DOHH2 (cell line): ENCODE results near the gene MRPL27.

Source experiments
- H3F3A ChIP-seq: fragments of 200-600 bp; sonication (generic), shearing (Covaris generic); 2 replicates; pipeline ENCODE4 v1.6.0; 2016; ENCODE audit warnings: antibody characterized with exemption, mild to moderate bottlenecking; ENCODE audit not compliant: control insufficient read depth, insufficient read depth
- H3K27ac ChIP-seq: fragments of 200-600 bp; sonication (generic); 2 replicates; pipeline ENCODE4 v1.5.1; 2014; ENCODE audit warnings: low read depth, mild to moderate bottlenecking, low read length, moderate library complexity
- H3K27me3 ChIP-seq: fragments of 200-600 bp; sonication (generic); 2 replicates; pipeline ENCODE4 v1.6.1; 2014; ENCODE audit warnings: mild to moderate bottlenecking, low read length, mixed read lengths; ENCODE audit not compliant: control insufficient read depth
- H3K36me3 ChIP-seq: fragments of 200-600 bp; sonication (generic); 2 replicates; pipeline ENCODE4 v1.6.1; 2014; ENCODE audit warnings: mild to moderate bottlenecking, low read length, moderate library complexity, mixed read lengths; ENCODE audit not compliant: control insufficient read depth
- H3K4me1 ChIP-seq: fragments of 200-600 bp; sonication (generic); 2 replicates; pipeline ENCODE4 v1.6.1; 2014; ENCODE audit warnings: mild to moderate bottlenecking, low read length, mixed read lengths; ENCODE audit not compliant: control insufficient read depth
- H3K4me2 ChIP-seq: fragments of 200-600 bp; sonication (generic); 2 replicates; pipeline ENCODE4 v1.6.0; 2014; ENCODE audit warnings: mild to moderate bottlenecking, low read length, moderate library complexity
- H3K4me3 ChIP-seq: fragments of 200-600 bp; sonication (generic); 2 replicates; pipeline ENCODE4 v1.5.1; 2014; ENCODE audit warnings: mild to moderate bottlenecking, low read length, mixed read lengths
- H3K79me2 ChIP-seq: fragments of 200-600 bp; sonication (generic); 2 replicates; pipeline ENCODE4 v1.6.1; 2014; ENCODE audit warnings: mild to moderate bottlenecking, low read length, mixed read lengths; ENCODE audit not compliant: control insufficient read depth
- H3K9me2 ChIP-seq: fragments of 200-600 bp; sonication (generic); replicated peaks from 2 replicates; pipeline ENCODE4 v1.6.1; 2014; ENCODE audit warnings: mild to moderate bottlenecking, low read length, mixed read lengths; ENCODE audit not compliant: control insufficient read depth
- H3K9me3 ChIP-seq: fragments of 200-600 bp; sonication (generic); 2 replicates; pipeline ENCODE4 v1.6.1; 2014; ENCODE audit warnings: antibody characterized with exemption, low read length, mixed read lengths; ENCODE audit not compliant: control insufficient read depth, insufficient read depth
- H4K20me1 ChIP-seq: fragments of 200-600 bp; sonication (generic); 2 replicates; pipeline ENCODE4 v1.6.0; 2014; ENCODE audit warnings: low read depth, mild to moderate bottlenecking, antibody characterized with exemption, low read length, moderate library complexity; ENCODE audit not compliant: control insufficient read depth, insufficient read depth
- EZH2phosphoT487 ChIP-seq: fragments of 200-600 bp; sonication (generic); IDR thresholded peaks from 2 replicates; pipeline ENCODE4 v1.6.1; 2017; ENCODE audit warnings: borderline replicate concordance, mild to moderate bottlenecking, antibody characterized with exemption, low read length, moderate library complexity, mixed read lengths
- TF ChIP-seq, protein P1 (sequence below): fragments of 200-600 bp; sonication (generic); IDR thresholded peaks from one replicate; pipeline ENCODE4 v1.5.1; 2014; ENCODE audit warnings: antibody characterized with exemption, mild to moderate bottlenecking, low read depth, low read length; ENCODE audit not compliant: poor library complexity, severe bottlenecking

MRPL27 gene

GRCh38 chr17:50329716-50330115, 43.3 kb downstream of the MRPL27 start:
- no peaks in the 10 kb centered on the region for H3K9me3 ChIP-seq
- H3K4me2 ChIP-seq = no peak overlapping the region
- no peak overlapping the region for H3K4me3 ChIP-seq
- H3K27me3 ChIP-seq = peaks cover 12% of the 10 kb centered on the region
- no peak overlapping the region for H3K27ac ChIP-seq
- peaks cover 2% of the 10 kb centered on the region; the same call in 1 of the 2 replicates for H3K4me1 ChIP-seq
- no peak for TF ChIP-seq EZH2phosphoT487
- TF ChIP-seq, protein P1, sequence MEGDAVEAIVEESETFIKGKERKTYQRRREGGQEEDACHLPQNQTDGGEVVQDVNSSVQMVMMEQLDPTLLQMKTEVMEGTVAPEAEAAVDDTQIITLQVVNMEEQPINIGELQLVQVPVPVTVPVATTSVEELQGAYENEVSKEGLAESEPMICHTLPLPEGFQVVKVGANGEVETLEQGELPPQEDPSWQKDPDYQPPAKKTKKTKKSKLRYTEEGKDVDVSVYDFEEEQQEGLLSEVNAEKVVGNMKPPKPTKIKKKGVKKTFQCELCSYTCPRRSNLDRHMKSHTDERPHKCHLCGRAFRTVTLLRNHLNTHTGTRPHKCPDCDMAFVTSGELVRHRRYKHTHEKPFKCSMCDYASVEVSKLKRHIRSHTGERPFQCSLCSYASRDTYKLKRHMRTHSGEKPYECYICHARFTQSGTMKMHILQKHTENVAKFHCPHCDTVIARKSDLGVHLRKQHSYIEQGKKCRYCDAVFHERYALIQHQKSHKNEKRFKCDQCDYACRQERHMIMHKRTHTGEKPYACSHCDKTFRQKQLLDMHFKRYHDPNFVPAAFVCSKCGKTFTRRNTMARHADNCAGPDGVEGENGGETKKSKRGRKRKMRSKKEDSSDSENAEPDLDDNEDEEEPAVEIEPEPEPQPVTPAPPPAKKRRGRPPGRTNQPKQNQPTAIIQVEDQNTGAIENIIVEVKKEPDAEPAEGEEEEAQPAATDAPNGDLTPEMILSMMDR = no peak
- H3K36me3 ChIP-seq = no peaks in the 10 kb centered on the region
- no peaks in the 10 kb centered on the region for H3K9me2 ChIP-seq
- H3F3A ChIP-seq = no peaks in the 10 kb centered on the region
- H3K79me2 ChIP-seq = no peaks in the 10 kb centered on the region
- H4K20me1 ChIP-seq = no peaks in the 10 kb centered on the region

- no peak overlapping the region for H3K27ac ChIP-seq
- H3K4me3 ChIP-seq = no peak overlapping the region
These were observed 44.3 kb downstream of the MRPL27 start for GRCh38 chr17:50328363-50329325.

DNA sequence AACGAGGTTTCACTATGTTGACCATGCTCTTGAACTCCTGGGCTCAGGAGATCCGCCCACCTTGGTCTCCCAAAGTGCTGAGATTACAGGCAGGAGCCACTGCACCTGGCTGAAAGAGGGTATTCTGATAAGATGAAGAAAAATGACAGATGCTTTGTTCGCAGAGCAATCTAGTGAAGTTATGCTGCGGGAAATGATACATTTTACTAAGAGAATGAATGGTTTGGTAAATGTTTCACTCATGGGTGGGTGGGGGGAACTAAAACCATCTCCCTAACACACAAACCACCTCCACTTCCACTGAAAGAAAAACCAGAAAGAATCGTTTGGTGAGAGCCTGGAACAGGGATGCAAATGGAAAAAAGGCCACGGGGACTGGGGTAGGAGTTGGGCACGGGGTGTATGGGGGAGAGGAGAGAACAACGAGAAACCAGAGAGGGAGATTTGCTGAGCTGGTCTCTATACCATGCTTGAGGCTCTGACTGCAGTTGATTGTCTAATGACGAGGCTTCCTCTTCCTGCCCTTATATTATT, 46.1 kb downstream of the MRPL27 start:
- H3F3A ChIP-seq = no peaks in the 10 kb centered on the region
- H3K4me1 ChIP-seq = peaks cover 2% of the 10 kb centered on the region; the same call in 1 of the 2 replicates
- no peaks in the 10 kb centered on the region for H3K9me3 ChIP-seq
- no peak overlapping the region for H3K4me2 ChIP-seq
- H3K27ac ChIP-seq = no peak overlapping the region
- no peaks in the 10 kb centered on the region for H3K79me2 ChIP-seq
- no peaks in the 10 kb centered on the region for H3K9me2 ChIP-seq
- TF ChIP-seq, protein P1 = no peak
- no peak overlapping the region for H3K4me3 ChIP-seq
- peaks cover 10% of the 10 kb centered on the region for H3K27me3 ChIP-seq
- H4K20me1 ChIP-seq = no peaks in the 10 kb centered on the region
- no peaks in the 10 kb centered on the region for H3K36me3 ChIP-seq

More at GRCh38 chr17:50328363-50329325, 44.3 kb downstream of the MRPL27 start:
- peaks cover 14% of the 10 kb centered on the region for H3K27me3 ChIP-seq
- H3K4me2 ChIP-seq = no peak overlapping the region
- TF ChIP-seq, protein P1 = no peak
- TF ChIP-seq EZH2phosphoT487 = no peak
- no peaks in the 10 kb centered on the region for H4K20me1 ChIP-seq
- no peaks in the 10 kb centered on the region for H3K9me2 ChIP-seq
- no peaks in the 10 kb centered on the region for H3K36me3 ChIP-seq
- H3K79me2 ChIP-seq = no peaks in the 10 kb centered on the region
- H3K9me3 ChIP-seq = no peaks in the 10 kb centered on the region
- no peaks in the 10 kb centered on the region for H3F3A ChIP-seq
- peaks cover 2% of the 10 kb centered on the region; the same call in 1 of the 2 replicates for H3K4me1 ChIP-seq
